ENCODE data around the gene TSLP.

DNA sequence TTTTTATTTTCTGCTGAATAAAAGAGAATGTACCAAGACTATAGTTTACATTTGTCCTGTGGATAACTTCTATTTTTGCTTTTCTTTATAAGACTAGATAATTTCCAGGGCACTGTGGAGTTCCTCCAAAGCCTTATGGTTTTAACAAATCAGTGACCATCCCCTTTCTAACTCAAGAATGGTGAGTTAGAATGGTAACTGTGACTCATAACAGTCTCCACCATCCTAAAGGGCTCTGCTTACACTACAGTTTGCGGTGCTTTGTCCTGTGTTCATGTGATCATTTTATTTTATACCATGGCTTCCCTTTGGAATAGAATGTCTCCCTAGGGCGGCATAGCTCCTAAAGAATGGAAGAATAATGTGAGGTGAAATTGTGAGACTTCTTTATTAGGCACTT lies 50.9 kb downstream of the TSLP start:
- TF ChIP-seq, protein P1, sequence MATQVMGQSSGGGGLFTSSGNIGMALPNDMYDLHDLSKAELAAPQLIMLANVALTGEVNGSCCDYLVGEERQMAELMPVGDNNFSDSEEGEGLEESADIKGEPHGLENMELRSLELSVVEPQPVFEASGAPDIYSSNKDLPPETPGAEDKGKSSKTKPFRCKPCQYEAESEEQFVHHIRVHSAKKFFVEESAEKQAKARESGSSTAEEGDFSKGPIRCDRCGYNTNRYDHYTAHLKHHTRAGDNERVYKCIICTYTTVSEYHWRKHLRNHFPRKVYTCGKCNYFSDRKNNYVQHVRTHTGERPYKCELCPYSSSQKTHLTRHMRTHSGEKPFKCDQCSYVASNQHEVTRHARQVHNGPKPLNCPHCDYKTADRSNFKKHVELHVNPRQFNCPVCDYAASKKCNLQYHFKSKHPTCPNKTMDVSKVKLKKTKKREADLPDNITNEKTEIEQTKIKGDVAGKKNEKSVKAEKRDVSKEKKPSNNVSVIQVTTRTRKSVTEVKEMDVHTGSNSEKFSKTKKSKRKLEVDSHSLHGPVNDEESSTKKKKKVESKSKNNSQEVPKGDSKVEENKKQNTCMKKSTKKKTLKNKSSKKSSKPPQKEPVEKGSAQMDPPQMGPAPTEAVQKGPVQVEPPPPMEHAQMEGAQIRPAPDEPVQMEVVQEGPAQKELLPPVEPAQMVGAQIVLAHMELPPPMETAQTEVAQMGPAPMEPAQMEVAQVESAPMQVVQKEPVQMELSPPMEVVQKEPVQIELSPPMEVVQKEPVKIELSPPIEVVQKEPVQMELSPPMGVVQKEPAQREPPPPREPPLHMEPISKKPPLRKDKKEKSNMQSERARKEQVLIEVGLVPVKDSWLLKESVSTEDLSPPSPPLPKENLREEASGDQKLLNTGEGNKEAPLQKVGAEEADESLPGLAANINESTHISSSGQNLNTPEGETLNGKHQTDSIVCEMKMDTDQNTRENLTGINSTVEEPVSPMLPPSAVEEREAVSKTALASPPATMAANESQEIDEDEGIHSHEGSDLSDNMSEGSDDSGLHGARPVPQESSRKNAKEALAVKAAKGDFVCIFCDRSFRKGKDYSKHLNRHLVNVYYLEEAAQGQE (IDR thresholded peaks at IDR 0.05; ENCODE audit: insufficient read depth in 1 of 2, low read depth in 2 of 2, low read length in 1 of 2): no peak
- no peak for TF ChIP-seq SIN3A (IDR thresholded peaks at IDR 0.05; ENCODE audit: borderline replicate concordance, insufficient read depth, low read depth, low read length)
- TF ChIP-seq, protein P2, sequence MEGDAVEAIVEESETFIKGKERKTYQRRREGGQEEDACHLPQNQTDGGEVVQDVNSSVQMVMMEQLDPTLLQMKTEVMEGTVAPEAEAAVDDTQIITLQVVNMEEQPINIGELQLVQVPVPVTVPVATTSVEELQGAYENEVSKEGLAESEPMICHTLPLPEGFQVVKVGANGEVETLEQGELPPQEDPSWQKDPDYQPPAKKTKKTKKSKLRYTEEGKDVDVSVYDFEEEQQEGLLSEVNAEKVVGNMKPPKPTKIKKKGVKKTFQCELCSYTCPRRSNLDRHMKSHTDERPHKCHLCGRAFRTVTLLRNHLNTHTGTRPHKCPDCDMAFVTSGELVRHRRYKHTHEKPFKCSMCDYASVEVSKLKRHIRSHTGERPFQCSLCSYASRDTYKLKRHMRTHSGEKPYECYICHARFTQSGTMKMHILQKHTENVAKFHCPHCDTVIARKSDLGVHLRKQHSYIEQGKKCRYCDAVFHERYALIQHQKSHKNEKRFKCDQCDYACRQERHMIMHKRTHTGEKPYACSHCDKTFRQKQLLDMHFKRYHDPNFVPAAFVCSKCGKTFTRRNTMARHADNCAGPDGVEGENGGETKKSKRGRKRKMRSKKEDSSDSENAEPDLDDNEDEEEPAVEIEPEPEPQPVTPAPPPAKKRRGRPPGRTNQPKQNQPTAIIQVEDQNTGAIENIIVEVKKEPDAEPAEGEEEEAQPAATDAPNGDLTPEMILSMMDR (IDR thresholded peaks at IDR 0.05): no peak

Measured in Panc1 (cell line).